ENCODE data around the gene NCAM1.
"Not testable (repeated sequence)": the region's sequence is repeated elsewhere in the genome, so short reads cannot be mapped to it uniquely, and the experiment has no call there.

NCAM1 gene

GRCh38 chr11:113296447-113297205 lies 335.4 kb downstream of the NCAM1 start:
- no peaks in the 10 kb centered on the region for H3K27me3 ChIP-seq (ENCODE audit: control insufficient read depth, insufficient read depth, low read length)
- no peak overlapping the region for H3K4me3 ChIP-seq (ENCODE audit: low read depth, low read length)
- H3K9ac ChIP-seq (ENCODE audit: low read depth, low read length): peak overlapping the region; percentile 13
- H3K36me3 ChIP-seq (ENCODE audit: control insufficient read depth, insufficient read depth, low read length): no peaks in the 10 kb centered on the region
- no peaks in the 10 kb centered on the region for H3K9me3 ChIP-seq (ENCODE audit: control insufficient read depth, insufficient read depth, low read length)
- H3K4me1 ChIP-seq (ENCODE audit: control insufficient read depth, insufficient read depth, low read length): peaks cover 15% of the 10 kb centered on the region

GRCh38 chr11:113298496-113298895 lies 337.3 kb downstream of the NCAM1 start:
- peaks cover 15% of the 10 kb centered on the region for H3K4me1 ChIP-seq (ENCODE audit: control insufficient read depth, insufficient read depth, low read length)
- H3K9ac ChIP-seq (ENCODE audit: low read depth, low read length); H3K36me3 ChIP-seq (ENCODE audit: control insufficient read depth, insufficient read depth, low read length); H3K27me3 ChIP-seq (ENCODE audit: control insufficient read depth, insufficient read depth, low read length); H3K4me3 ChIP-seq (ENCODE audit: low read depth, low read length); H3K9me3 ChIP-seq (ENCODE audit: control insufficient read depth, insufficient read depth, low read length): not testable (repeated sequence)

- Histone ChIP-seq H3K27me3 (ENCODE audit: control insufficient read depth, insufficient read depth, low read length) (no peaks in the 10 kb centered on the region), H3K4me3 (ENCODE audit: low read depth, low read length) (no peak overlapping the region), H3K9me3 (ENCODE audit: control insufficient read depth, insufficient read depth, low read length) (no peaks in the 10 kb centered on the region), H3K4me1 (ENCODE audit: control insufficient read depth, insufficient read depth, low read length) (no peaks in the 10 kb centered on the region), H3K36me3 (ENCODE audit: control insufficient read depth, insufficient read depth, low read length) (no peaks in the 10 kb centered on the region), H3K9ac (ENCODE audit: low read depth, low read length) (no peak overlapping the region)
Observed at GRCh38 chr11:113304916-113305315, 343.7 kb downstream of the NCAM1 start.

GRCh38 chr11:113305440-113306336 lies 344.5 kb downstream of the NCAM1 start:
- no peak overlapping the region for H3K4me3 ChIP-seq (ENCODE audit: low read depth, low read length)
- no peaks in the 10 kb centered on the region for H3K9me3 ChIP-seq (ENCODE audit: control insufficient read depth, insufficient read depth, low read length)
- H3K27me3 ChIP-seq (ENCODE audit: control insufficient read depth, insufficient read depth, low read length): no peaks in the 10 kb centered on the region
- no peaks in the 10 kb centered on the region for H3K4me1 ChIP-seq (ENCODE audit: control insufficient read depth, insufficient read depth, low read length)
- no peaks in the 10 kb centered on the region for H3K36me3 ChIP-seq (ENCODE audit: control insufficient read depth, insufficient read depth, low read length)
- no peak overlapping the region for H3K9ac ChIP-seq (ENCODE audit: low read depth, low read length)

- no peak overlapping the region for H3K9ac ChIP-seq (ENCODE audit: low read depth, low read length)
- H3K4me1 ChIP-seq (ENCODE audit: control insufficient read depth, insufficient read depth, low read length): no peaks in the 10 kb centered on the region
- peaks cover 8% of the 10 kb centered on the region for H3K27me3 ChIP-seq (ENCODE audit: control insufficient read depth, insufficient read depth, low read length)
- no peak overlapping the region for H3K4me3 ChIP-seq (ENCODE audit: low read depth, low read length)
- H3K36me3 ChIP-seq (ENCODE audit: control insufficient read depth, insufficient read depth, low read length): no peaks in the 10 kb centered on the region
- H3K9me3 ChIP-seq (ENCODE audit: control insufficient read depth, insufficient read depth, low read length): no peaks in the 10 kb centered on the region
Observed at GRCh38 chr11:113308601-113309000, 347.4 kb downstream of the NCAM1 start.

GRCh38 chr11:113311536-113311935 lies 350.3 kb downstream of the NCAM1 start:
- Histone ChIP-seq H3K36me3 (ENCODE audit: control insufficient read depth, insufficient read depth, low read length) (no peaks in the 10 kb centered on the region), H3K9me3 (ENCODE audit: control insufficient read depth, insufficient read depth, low read length) (no peaks in the 10 kb centered on the region), H3K27me3 (ENCODE audit: control insufficient read depth, insufficient read depth, low read length) (peaks cover 8% of the 10 kb centered on the region), H3K9ac (ENCODE audit: low read depth, low read length) (no peak overlapping the region), H3K4me3 (ENCODE audit: low read depth, low read length) (no peak overlapping the region), H3K4me1 (ENCODE audit: control insufficient read depth, insufficient read depth, low read length) (peaks cover 4% of the 10 kb centered on the region)

GRCh38 chr11:113313601-113314000 lies 352.4 kb downstream of the NCAM1 start:
- H3K9ac ChIP-seq (ENCODE audit: low read depth, low read length): no peak overlapping the region

GRCh38 chr11:113314065-113314388 lies 352.8 kb downstream of the NCAM1 start:
- H3K9me3 ChIP-seq (ENCODE audit: control insufficient read depth, insufficient read depth, low read length): no peaks in the 10 kb centered on the region
- H3K4me1 ChIP-seq (ENCODE audit: control insufficient read depth, insufficient read depth, low read length): peaks cover 4% of the 10 kb centered on the region
- peak overlapping the region; percentile 48 for H3K4me3 ChIP-seq (ENCODE audit: low read depth, low read length)
- H3K36me3 ChIP-seq (ENCODE audit: control insufficient read depth, insufficient read depth, low read length): no peaks in the 10 kb centered on the region
- H3K9ac ChIP-seq (ENCODE audit: low read depth, low read length): no peak overlapping the region
- peaks cover 8% of the 10 kb centered on the region for H3K27me3 ChIP-seq (ENCODE audit: control insufficient read depth, insufficient read depth, low read length)

More at GRCh38 chr11:113313601-113314000, 352.4 kb downstream of the NCAM1 start:
- Histone ChIP-seq H3K4me3 (ENCODE audit: low read depth, low read length) (peak overlapping the region; percentile 48), H3K9me3 (ENCODE audit: control insufficient read depth, insufficient read depth, low read length) (no peaks in the 10 kb centered on the region), H3K27me3 (ENCODE audit: control insufficient read depth, insufficient read depth, low read length) (peaks cover 8% of the 10 kb centered on the region), H3K4me1 (ENCODE audit: control insufficient read depth, insufficient read depth, low read length) (peaks cover 4% of the 10 kb centered on the region), H3K36me3 (ENCODE audit: control insufficient read depth, insufficient read depth, low read length) (no peaks in the 10 kb centered on the region)

GRCh38 chr11:113314389-113315301 lies 353.4 kb downstream of the NCAM1 start, which contains the start of gene TTC12:
Gene TTC12, plus strand, starts transcription at chr11:113314583. Its CDS starts 1,675 bp downstream, at chr11:113316258.
- no peaks in the 10 kb centered on the region for H3K9me3 ChIP-seq (ENCODE audit: control insufficient read depth, insufficient read depth, low read length)
- H3K36me3 ChIP-seq (ENCODE audit: control insufficient read depth, insufficient read depth, low read length): no peaks in the 10 kb centered on the region
- peaks cover 4% of the 10 kb centered on the region for H3K4me1 ChIP-seq (ENCODE audit: control insufficient read depth, insufficient read depth, low read length)
- peaks cover 8% of the 10 kb centered on the region for H3K27me3 ChIP-seq (ENCODE audit: control insufficient read depth, insufficient read depth, low read length)
- H3K4me3 ChIP-seq (ENCODE audit: low read depth, low read length): peak within 1 kb of the TSS; percentile 77
- H3K9ac ChIP-seq (ENCODE audit: low read depth, low read length): peak within 1 kb of the TSS; percentile 74

GRCh38 chr11:113315811-113316210 lies 354.6 kb downstream of the NCAM1 start:
- H3K4me3 ChIP-seq (ENCODE audit: low read depth, low read length): no peak overlapping the region
- peaks cover 4% of the 10 kb centered on the region for H3K4me1 ChIP-seq (ENCODE audit: control insufficient read depth, insufficient read depth, low read length)
- H3K9ac ChIP-seq (ENCODE audit: low read depth, low read length): no peak overlapping the region
- peaks cover 8% of the 10 kb centered on the region for H3K27me3 ChIP-seq (ENCODE audit: control insufficient read depth, insufficient read depth, low read length)
- no peaks in the 10 kb centered on the region for H3K9me3 ChIP-seq (ENCODE audit: control insufficient read depth, insufficient read depth, low read length)
- no peaks in the 10 kb centered on the region for H3K36me3 ChIP-seq (ENCODE audit: control insufficient read depth, insufficient read depth, low read length)

GRCh38 chr11:113316256-113316655 lies 355.0 kb downstream of the NCAM1 start:
- Histone ChIP-seq H3K4me3 (ENCODE audit: low read depth, low read length) (no peak overlapping the region), H3K9me3 (ENCODE audit: control insufficient read depth, insufficient read depth, low read length) (no peaks in the 10 kb centered on the region), H3K36me3 (ENCODE audit: control insufficient read depth, insufficient read depth, low read length) (no peaks in the 10 kb centered on the region), H3K27me3 (ENCODE audit: control insufficient read depth, insufficient read depth, low read length) (peaks cover 8% of the 10 kb centered on the region), H3K4me1 (ENCODE audit: control insufficient read depth, insufficient read depth, low read length) (peaks cover 4% of the 10 kb centered on the region), H3K9ac (ENCODE audit: low read depth, low read length) (no peak overlapping the region)
